K562 (cell line): ENCODE data around the gene C1R. TPM values are rescaled to one million over a fixed set of nuclear protein-coding genes. Genes with fewer than 3 reads are reported as not detected.
A peak's percentile ranks its signal among the peaks of the same experiment; 100 is the strongest.

ENCODE experiments used
- ARID4B ChIP-seq: sonication (generic); formaldehyde crosslinking; IDR thresholded peaks from 2 replicates; pipeline ENCODE4 v1.8.0; 2022; ENCODE audit warnings: mild to moderate bottlenecking, missing genetic modification reagents
- BCLAF1 ChIP-seq, 2 experiments: fragments of 450-650 bp in 1 of 2; IDR thresholded peaks; 2 replicates each; pipeline ENCODE4 v1.6.1; 2011 to 2017; ENCODE audit warnings: low read depth in 2 of 2, antibody characterized with exemption in 1 of 2, borderline replicate concordance in 1 of 2, low read length in 1 of 2, mild to moderate bottlenecking in 1 of 2, mixed read lengths in 1 of 2; ENCODE audit not compliant: control insufficient read depth in 1 of 2
- HNRNPL ChIP-seq: fragments of 200-400 bp; formaldehyde crosslinking; IDR thresholded peaks from 2 replicates; pipeline ENCODE4 v1.6.1; 2017; ENCODE audit warnings: low read depth, mild to moderate bottlenecking, low read length
- KLF1 ChIP-seq: fragments of 450-650 bp; IDR thresholded peaks from 2 replicates; pipeline ENCODE4 v1.6.1; 2016; ENCODE audit warnings: missing genetic modification characterization, missing compliant biosample characterization
- MLLT1 ChIP-seq, 2 experiments: fragments of 450-650 bp; IDR thresholded peaks; 2 replicates each; pipeline ENCODE4 v1.6.1; 2016
- PBX2 ChIP-seq, 2 experiments: IDR thresholded peaks in 1 of 2; conservative IDR thresholded peaks in 1 of 2; 2 replicates each; pipeline ENCODE4 v1.6.1; 2016; ENCODE audit warnings: low read depth in 2 of 2, mild to moderate bottlenecking in 1 of 2, missing compliant biosample characterization in 1 of 2, missing genetic modification characterization in 1 of 2, moderate library complexity in 1 of 2
- SMARCA5 ChIP-seq: fragments of 450-650 bp; IDR thresholded peaks from 2 replicates; pipeline ENCODE4 v1.6.1; 2016
- SNRNP70 ChIP-seq: fragments of 200-400 bp; formaldehyde crosslinking; optimal IDR thresholded peaks from 2 replicates; pipeline ENCODE3; 2017; ENCODE audit warnings: low read depth, low read length
- ZNF165 ChIP-seq: fragments of 250-450 bp; sonication (Bioruptor Pico); IDR thresholded peaks from 2 replicates; pipeline ENCODE4 v1.4.0; 2020; ENCODE audit warnings: borderline replicate concordance
- ZNF444 ChIP-seq: fragments of 250-450 bp; sonication (Bioruptor Pico); IDR thresholded peaks from 2 replicates; pipeline ENCODE4 v1.4.0; 2020; ENCODE audit warnings: mild to moderate bottlenecking, moderate library complexity
- ZNF512 ChIP-seq: IDR thresholded peaks from 2 replicates; pipeline ENCODE4 v1.6.1; 2016; ENCODE audit warnings: missing genetic modification characterization, missing compliant biosample characterization
- ZNF717 ChIP-seq: fragments of 250-450 bp; sonication (Bioruptor Pico); IDR thresholded peaks from 2 replicates; pipeline ENCODE4 v1.5.0; 2021
- polyA plus RNA-seq, 8 experiments: library from polyadenylated mRNA; depleted of rRNA in 4 of 8; stranded (reverse) in 5 of 8; unstranded in 3 of 8; fragments of >200 nt; fragmentation: Nextera tagmentation in 2 of 8; fragmentation: Illumina TruSeq in 1 of 8; extraction: Ambion mirVana in 2 of 8; extraction: Trizol in 1 of 8; gene quantifications; 2 replicates each; pipeline versions ENCODE4 v1.2.1 to v1.2.3, GENCODE V29; 2011 to 2014; ENCODE audit warnings: inconsistent platforms in 1 of 8, missing spikeins in 1 of 8
- total RNA-seq, 7 experiments: library from RNA; depleted of rRNA in 6 of 7; stranded (reverse); fragments of >200 nt in 6 of 7; fragmentation: Illumina TruSeq in 2 of 7; extraction: Trizol in 2 of 7; gene quantifications; 2 replicates each; pipeline versions ENCODE4 v1.2.1 to v1.2.3, GENCODE V29; 2011 to 2021; ENCODE audit warnings: low replicate concordance in 1 of 7

The C1R gene
- total and polyA plus RNA-seq, 9 of the 15 experiments (the other 6 are each of a cell fraction or from before 2014, with no cell fraction given): 0.07 to 1.0 (median 0.33) TPM; not detected in 1

- TF ChIP-seq PBX2 (CRISPR knock-in tag; IDR thresholded peaks at IDR 0.05; ENCODE audit: low read depth): no peak
- TF ChIP-seq PBX2 (tag; conservative IDR thresholded peaks at IDR 0.05; ENCODE audit: low read depth): 0 out of 2 replicates have a peak, but pooled peaks have one; percentile 35
- TF ChIP-seq ZNF444 (CRISPR knock-in tag): no peak
- no peak for TF ChIP-seq ZNF512 (tag)
- TF ChIP-seq SNRNP70: no peak
- no peak for TF ChIP-seq BCLAF1 (IDR thresholded peaks at IDR 0.05; ENCODE audit: borderline replicate concordance in 1 of 2, control insufficient read depth in 1 of 2, low read depth in 2 of 2, low read length in 1 of 2)
- no peak for TF ChIP-seq ZNF165 (CRISPR knock-in tag)
- no peak for TF ChIP-seq MLLT1 (IDR thresholded peaks at IDR 0.05)
- TF ChIP-seq KLF1 (tag): no peak
- TF ChIP-seq SMARCA5: 0 out of 2 replicates have a peak, but pooled peaks have one; percentile 52
- TF ChIP-seq HNRNPL: no peak
- no peak for TF ChIP-seq ZNF717 (CRISPR knock-in tag)
- TF ChIP-seq ARID4B (CRISPR knock-in tag): no peak
These were observed 33.5 kb upstream of the C1R start (continued) for GRCh38 chr12:7125632-7126227.
